Peyer's patch (tissue), 4 donors: ENCODE results near the gene TSPEAR.

ENCODE experiments used
- POLR2A ChIP-seq, 2 donors: fragments of 450-650 bp; IDR thresholded peaks; one replicate each; pipeline ENCODE4 v1.5.1; 2017; ENCODE audit warnings: antibody characterized with exemption in 2 of 2, mild to moderate bottlenecking in 2 of 2, moderate library complexity in 2 of 2
- TF ChIP-seq, protein P1 (sequence below), 6 experiments: fragments of 450-650 bp in 4 of 6; fragments of 200-600 bp in 2 of 6; sonication (generic) in 1 of 6; IDR thresholded peaks; one replicate each; pipeline ENCODE4 v1.5.1; 2017 to 2019; ENCODE audit warnings: antibody characterized with exemption in 6 of 6, mild to moderate bottlenecking in 3 of 6, moderate library complexity in 1 of 6

DNA sequence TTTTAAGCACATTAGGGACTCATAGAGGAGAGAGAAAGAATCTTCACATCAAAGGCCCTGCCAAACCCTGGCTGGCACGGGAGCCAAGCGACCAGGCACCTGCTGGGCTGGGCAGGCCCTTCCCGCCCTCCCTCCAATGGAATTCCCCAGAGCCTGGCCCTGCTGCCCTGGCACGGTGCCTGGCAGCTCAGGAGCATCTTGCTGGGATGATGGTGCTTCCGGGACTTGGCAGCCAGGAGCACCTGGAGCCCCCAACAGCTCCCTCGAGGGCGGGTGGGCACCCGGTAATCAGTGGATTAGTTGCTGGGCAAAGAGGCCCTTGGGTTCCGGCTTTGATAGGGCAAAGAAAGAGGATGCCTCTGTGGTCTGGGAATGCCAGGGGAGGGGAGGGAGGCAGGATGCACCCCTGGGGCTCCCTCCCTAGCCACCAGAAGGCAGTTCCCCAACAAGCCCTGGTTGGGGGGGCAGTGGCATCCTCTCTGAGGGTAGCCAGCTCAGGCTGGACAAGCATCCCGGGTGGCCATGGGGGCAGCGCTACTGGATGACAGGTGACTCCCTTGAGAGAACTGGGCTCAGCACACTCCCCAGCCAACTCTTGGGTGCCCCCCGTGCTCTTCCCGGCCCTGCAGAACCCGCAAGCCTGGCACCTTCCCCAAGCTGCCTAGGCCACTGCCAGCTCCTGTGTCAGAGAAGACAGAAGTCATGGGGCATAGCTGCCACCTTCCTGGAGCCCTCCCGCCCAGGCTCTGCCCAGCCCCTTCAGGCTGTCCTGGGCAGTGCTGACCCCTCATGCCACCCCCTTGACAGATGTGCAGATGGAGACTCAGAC is 197.8 kb downstream of the TSPEAR start:
- TF ChIP-seq, protein P1, sequence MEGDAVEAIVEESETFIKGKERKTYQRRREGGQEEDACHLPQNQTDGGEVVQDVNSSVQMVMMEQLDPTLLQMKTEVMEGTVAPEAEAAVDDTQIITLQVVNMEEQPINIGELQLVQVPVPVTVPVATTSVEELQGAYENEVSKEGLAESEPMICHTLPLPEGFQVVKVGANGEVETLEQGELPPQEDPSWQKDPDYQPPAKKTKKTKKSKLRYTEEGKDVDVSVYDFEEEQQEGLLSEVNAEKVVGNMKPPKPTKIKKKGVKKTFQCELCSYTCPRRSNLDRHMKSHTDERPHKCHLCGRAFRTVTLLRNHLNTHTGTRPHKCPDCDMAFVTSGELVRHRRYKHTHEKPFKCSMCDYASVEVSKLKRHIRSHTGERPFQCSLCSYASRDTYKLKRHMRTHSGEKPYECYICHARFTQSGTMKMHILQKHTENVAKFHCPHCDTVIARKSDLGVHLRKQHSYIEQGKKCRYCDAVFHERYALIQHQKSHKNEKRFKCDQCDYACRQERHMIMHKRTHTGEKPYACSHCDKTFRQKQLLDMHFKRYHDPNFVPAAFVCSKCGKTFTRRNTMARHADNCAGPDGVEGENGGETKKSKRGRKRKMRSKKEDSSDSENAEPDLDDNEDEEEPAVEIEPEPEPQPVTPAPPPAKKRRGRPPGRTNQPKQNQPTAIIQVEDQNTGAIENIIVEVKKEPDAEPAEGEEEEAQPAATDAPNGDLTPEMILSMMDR (IDR thresholded peaks at IDR 0.05) = no peak
- TF ChIP-seq POLR2A (IDR thresholded peaks at IDR 0.05) = no peak
